ENCODE data around the gene ATXN7L2. TPM values are rescaled to one million over a fixed set of nuclear protein-coding genes. Genes with fewer than 3 reads are reported as not detected.
"Not testable (repeated sequence)": the region's sequence is repeated elsewhere in the genome, so short reads cannot be mapped to it uniquely, and the experiment has no call there.

Gene ATXN7L2
- total and polyA plus RNA-seq, 4 donors = 0.61 to 1.7 (median 1.3) TPM

DNA sequence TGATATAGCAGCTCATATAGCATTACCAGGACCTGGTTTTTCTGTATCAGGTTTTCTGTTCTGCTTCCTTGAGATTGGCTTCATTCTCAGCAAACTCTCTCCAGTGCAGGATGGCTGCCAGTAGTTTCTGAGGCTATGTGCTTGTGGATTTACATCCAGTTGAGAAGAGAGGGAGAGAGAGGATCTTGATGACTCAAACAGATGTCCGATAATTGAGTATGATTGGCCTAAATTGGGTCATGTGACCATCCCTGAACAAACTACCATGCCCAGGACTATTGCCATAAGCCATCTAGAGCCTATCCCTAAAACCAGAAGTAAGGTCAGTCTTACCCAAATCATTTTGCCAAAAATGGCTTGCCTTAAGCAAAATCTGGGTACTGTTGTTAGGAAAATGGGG lies 39.4 kb upstream of the ATXN7L2 start:
- no peaks in the 10 kb centered on the region for H3K36me3 ChIP-seq (ENCODE audit: control insufficient read depth in 4 of 4, insufficient read depth in 3 of 4, low read depth in 1 of 4, low read length in 3 of 4)
- H3K9ac ChIP-seq (ENCODE audit: low read depth in 1 of 2, low read length in 2 of 2) = no peak overlapping the region
- 95% methylated on average over 1 of the region's 1 CpG for WGBS
- H3K27ac ChIP-seq (ENCODE audit: low read depth in 1 of 2, low read length in 2 of 2) = no peak overlapping the region
- TF ChIP-seq, protein P1, sequence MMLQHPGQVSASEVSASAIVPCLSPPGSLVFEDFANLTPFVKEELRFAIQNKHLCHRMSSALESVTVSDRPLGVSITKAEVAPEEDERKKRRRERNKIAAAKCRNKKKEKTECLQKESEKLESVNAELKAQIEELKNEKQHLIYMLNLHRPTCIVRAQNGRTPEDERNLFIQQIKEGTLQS (IDR thresholded peaks at IDR 0.05) = no peak
- TF ChIP-seq TAF1 (conservative IDR thresholded peaks at IDR 0.05) (no peak), NR2F2 (IDR thresholded peaks at IDR 0.05) (no peak), FOXA2 (IDR thresholded peaks at IDR 0.05) (no peak), FOXA1 (IDR thresholded peaks at IDR 0.05) (no peak), RAD21 (IDR thresholded peaks at IDR 0.05) (no peak), SP1 (IDR thresholded peaks at IDR 0.05) (no peak), YY1 (IDR thresholded peaks at IDR 0.05) (no peak)
- TF ChIP-seq, protein P2, sequence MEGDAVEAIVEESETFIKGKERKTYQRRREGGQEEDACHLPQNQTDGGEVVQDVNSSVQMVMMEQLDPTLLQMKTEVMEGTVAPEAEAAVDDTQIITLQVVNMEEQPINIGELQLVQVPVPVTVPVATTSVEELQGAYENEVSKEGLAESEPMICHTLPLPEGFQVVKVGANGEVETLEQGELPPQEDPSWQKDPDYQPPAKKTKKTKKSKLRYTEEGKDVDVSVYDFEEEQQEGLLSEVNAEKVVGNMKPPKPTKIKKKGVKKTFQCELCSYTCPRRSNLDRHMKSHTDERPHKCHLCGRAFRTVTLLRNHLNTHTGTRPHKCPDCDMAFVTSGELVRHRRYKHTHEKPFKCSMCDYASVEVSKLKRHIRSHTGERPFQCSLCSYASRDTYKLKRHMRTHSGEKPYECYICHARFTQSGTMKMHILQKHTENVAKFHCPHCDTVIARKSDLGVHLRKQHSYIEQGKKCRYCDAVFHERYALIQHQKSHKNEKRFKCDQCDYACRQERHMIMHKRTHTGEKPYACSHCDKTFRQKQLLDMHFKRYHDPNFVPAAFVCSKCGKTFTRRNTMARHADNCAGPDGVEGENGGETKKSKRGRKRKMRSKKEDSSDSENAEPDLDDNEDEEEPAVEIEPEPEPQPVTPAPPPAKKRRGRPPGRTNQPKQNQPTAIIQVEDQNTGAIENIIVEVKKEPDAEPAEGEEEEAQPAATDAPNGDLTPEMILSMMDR (IDR thresholded peaks at IDR 0.05; ENCODE audit: low read depth, low read length, missing input control) = no peak
- TF ChIP-seq, protein P3, sequence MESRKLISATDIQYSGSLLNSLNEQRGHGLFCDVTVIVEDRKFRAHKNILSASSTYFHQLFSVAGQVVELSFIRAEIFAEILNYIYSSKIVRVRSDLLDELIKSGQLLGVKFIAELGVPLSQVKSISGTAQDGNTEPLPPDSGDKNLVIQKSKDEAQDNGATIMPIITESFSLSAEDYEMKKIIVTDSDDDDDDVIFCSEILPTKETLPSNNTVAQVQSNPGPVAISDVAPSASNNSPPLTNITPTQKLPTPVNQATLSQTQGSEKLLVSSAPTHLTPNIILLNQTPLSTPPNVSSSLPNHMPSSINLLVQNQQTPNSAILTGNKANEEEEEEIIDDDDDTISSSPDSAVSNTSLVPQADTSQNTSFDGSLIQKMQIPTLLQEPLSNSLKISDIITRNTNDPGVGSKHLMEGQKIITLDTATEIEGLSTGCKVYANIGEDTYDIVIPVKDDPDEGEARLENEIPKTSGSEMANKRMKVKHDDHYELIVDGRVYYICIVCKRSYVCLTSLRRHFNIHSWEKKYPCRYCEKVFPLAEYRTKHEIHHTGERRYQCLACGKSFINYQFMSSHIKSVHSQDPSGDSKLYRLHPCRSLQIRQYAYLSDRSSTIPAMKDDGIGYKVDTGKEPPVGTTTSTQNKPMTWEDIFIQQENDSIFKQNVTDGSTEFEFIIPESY (IDR thresholded peaks at IDR 0.05) = no peak
- TF ChIP-seq, protein P4, sequence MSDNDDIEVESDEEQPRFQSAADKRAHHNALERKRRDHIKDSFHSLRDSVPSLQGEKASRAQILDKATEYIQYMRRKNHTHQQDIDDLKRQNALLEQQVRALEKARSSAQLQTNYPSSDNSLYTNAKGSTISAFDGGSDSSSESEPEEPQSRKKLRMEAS (IDR thresholded peaks at IDR 0.05) = no peak
- peaks cover 0 to 2% (median 0%) of the 10 kb centered on the region in 4 donors for H3K27me3 ChIP-seq (ENCODE audit: control insufficient read depth in 4 of 4, insufficient read depth in 4 of 4, low read length in 3 of 4)
- H3K4me1 ChIP-seq (ENCODE audit: control insufficient read depth in 4 of 4, insufficient read depth in 4 of 4, low read length in 3 of 4) = no peaks in the 10 kb centered on the region
- H3K9me3 ChIP-seq (ENCODE audit: control insufficient read depth in 4 of 4, low read length in 3 of 4) = no peaks in the 10 kb centered on the region
- no peak for DNase-seq (ENCODE audit: low spot score)
- no peak overlapping the region for H3K4me3 ChIP-seq (ENCODE audit: low read depth in 1 of 3, low read length in 3 of 3)

DNA sequence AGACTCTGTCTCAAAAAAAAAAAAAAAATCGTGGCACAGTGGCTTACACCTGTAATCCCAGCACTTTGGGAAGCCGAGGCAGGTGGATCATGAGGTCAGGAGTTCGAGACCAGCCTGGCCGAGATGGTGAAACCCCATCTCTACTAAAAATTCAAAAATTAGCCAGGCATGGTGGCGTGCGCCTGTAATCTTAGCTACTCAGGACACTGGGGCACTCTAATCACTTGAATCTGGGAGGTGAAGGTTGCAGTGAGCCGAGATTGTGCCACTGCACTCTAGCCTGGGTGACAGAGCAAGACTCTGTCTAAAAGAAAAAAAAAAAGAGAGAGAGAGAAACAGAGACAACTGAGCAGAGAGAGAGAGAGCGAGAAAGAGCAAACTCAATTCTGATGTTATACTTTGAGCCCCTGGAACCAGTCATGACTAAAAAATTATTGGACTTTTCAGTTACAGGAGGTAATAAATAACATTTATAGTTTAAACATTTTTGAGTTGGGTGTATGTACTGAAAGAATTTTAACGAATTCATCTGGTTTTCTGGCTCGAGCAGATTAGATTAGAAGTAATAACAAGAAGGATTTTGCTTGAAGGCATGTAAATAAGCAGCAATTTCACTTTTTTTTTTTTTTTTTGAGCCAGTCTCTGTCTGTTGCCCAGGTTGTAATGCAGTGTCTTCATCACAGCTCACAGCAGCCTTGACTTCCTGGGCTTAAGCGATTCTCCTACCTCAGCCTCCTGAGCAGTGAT lies 37.6 kb upstream of the ATXN7L2 start:
- 75% methylated on average over 11 of the region's 11 CpGs for WGBS
- not testable (repeated sequence) for H3K27me3 ChIP-seq (ENCODE audit: control insufficient read depth in 4 of 4, insufficient read depth in 4 of 4, low read length in 3 of 4); H3K4me3 ChIP-seq (ENCODE audit: low read depth in 1 of 3, low read length in 3 of 3); H3K4me1 ChIP-seq (ENCODE audit: control insufficient read depth in 4 of 4, insufficient read depth in 4 of 4, low read length in 3 of 4); H3K9me3 ChIP-seq (ENCODE audit: control insufficient read depth in 4 of 4, low read length in 3 of 4); DNase-seq (ENCODE audit: low spot score); H3K36me3 ChIP-seq (ENCODE audit: control insufficient read depth in 4 of 4, insufficient read depth in 3 of 4, low read depth in 1 of 4, low read length in 3 of 4); H3K27ac ChIP-seq (ENCODE audit: low read depth in 1 of 2, low read length in 2 of 2); H3K9ac ChIP-seq (ENCODE audit: low read depth in 1 of 2, low read length in 2 of 2)

DNA sequence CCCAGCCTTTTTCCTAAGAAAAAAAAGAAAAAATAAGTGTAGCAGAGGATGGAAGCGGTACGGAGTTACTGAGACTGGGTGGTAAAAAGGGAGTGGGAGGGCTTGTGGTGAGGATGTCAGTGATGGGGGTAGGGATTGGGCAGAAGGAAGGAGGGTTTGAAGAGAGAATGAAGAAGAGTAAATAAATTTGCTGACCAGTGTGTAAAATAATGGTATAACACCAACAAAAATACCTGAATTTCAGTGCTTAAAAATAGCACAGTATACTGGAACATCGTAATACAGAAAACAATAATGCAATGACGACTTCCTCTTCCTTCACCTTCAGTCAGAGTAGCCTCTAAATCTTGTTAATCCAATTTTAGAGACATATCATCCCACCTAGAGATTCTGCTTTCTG lies 36.2 kb upstream of the ATXN7L2 start:
- Histone ChIP-seq H3K9me3 (ENCODE audit: control insufficient read depth in 4 of 4, low read length in 3 of 4) (no peaks in the 10 kb centered on the region), H3K27me3 (ENCODE audit: control insufficient read depth in 4 of 4, insufficient read depth in 4 of 4, low read length in 3 of 4) (peaks cover 0 to 2% (median 0%) of the 10 kb centered on the region in 4 donors), H3K27ac (ENCODE audit: low read depth in 1 of 2, low read length in 2 of 2) (no peak overlapping the region), H3K4me1 (ENCODE audit: control insufficient read depth in 4 of 4, insufficient read depth in 4 of 4, low read length in 3 of 4) (no peaks in the 10 kb centered on the region), H3K9ac (ENCODE audit: low read depth in 1 of 2, low read length in 2 of 2) (no peak overlapping the region), H3K36me3 (ENCODE audit: control insufficient read depth in 4 of 4, insufficient read depth in 3 of 4, low read depth in 1 of 4, low read length in 3 of 4) (no peaks in the 10 kb centered on the region), H3K4me3 (ENCODE audit: low read depth in 1 of 3, low read length in 3 of 3) (no peak overlapping the region)
- 73% methylated on average over 4 of the region's 4 CpGs for WGBS
- no peak for DNase-seq (ENCODE audit: low spot score)
- TF ChIP-seq NR2F2 (IDR thresholded peaks at IDR 0.05) (no peak), HNF4A (conservative IDR thresholded peaks at IDR 0.05) (no peak), SP1 (IDR thresholded peaks at IDR 0.05) (no peak), YY1 (IDR thresholded peaks at IDR 0.05) (no peak), FOXA2 (IDR thresholded peaks at IDR 0.05) (no peak), HNF4G (IDR thresholded peaks at IDR 0.05) (no peak), RAD21 (IDR thresholded peaks at IDR 0.05) (no peak)
- TF ChIP-seq, protein P2 (IDR thresholded peaks at IDR 0.05; ENCODE audit: low read depth, low read length, missing input control) = no peak
- TF ChIP-seq, protein P5, sequence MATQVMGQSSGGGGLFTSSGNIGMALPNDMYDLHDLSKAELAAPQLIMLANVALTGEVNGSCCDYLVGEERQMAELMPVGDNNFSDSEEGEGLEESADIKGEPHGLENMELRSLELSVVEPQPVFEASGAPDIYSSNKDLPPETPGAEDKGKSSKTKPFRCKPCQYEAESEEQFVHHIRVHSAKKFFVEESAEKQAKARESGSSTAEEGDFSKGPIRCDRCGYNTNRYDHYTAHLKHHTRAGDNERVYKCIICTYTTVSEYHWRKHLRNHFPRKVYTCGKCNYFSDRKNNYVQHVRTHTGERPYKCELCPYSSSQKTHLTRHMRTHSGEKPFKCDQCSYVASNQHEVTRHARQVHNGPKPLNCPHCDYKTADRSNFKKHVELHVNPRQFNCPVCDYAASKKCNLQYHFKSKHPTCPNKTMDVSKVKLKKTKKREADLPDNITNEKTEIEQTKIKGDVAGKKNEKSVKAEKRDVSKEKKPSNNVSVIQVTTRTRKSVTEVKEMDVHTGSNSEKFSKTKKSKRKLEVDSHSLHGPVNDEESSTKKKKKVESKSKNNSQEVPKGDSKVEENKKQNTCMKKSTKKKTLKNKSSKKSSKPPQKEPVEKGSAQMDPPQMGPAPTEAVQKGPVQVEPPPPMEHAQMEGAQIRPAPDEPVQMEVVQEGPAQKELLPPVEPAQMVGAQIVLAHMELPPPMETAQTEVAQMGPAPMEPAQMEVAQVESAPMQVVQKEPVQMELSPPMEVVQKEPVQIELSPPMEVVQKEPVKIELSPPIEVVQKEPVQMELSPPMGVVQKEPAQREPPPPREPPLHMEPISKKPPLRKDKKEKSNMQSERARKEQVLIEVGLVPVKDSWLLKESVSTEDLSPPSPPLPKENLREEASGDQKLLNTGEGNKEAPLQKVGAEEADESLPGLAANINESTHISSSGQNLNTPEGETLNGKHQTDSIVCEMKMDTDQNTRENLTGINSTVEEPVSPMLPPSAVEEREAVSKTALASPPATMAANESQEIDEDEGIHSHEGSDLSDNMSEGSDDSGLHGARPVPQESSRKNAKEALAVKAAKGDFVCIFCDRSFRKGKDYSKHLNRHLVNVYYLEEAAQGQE (IDR thresholded peaks at IDR 0.05) = no peak
- TF ChIP-seq, protein P4 (IDR thresholded peaks at IDR 0.05) = no peak
- TF ChIP-seq, protein P1 (IDR thresholded peaks at IDR 0.05) = no peak

All from liver (tissue), 9 donors.